ENCODE results near the gene RASSF3.

DNA sequence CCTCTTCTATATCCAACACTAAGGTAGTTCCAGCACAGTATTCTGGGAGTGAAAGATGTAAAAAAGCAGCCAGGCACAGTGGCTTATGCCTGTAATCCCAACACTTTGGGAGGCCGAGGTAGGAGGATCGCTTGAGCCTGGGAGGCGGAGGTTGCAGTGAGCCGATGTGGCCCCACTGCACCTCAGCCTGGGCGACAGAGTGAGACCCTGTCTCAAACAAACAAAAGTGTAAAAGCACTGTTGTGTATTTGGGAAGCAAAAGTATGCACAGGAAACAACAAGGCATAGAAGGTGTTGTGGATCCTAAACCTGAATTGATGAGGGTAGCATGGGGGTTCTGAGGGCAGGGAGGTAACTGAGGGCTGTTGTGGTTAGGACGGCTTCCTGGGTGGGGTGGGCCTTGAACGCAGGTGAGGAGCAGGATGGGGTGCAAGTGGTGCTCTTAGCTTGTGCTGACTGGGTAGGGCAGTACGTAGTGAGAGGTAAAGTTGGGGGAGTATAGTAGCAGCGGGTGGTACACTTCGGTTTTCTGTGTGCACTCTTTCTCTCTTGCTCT, 64.2 kb downstream of the RASSF3 start:
- TF ChIP-seq, protein P1, sequence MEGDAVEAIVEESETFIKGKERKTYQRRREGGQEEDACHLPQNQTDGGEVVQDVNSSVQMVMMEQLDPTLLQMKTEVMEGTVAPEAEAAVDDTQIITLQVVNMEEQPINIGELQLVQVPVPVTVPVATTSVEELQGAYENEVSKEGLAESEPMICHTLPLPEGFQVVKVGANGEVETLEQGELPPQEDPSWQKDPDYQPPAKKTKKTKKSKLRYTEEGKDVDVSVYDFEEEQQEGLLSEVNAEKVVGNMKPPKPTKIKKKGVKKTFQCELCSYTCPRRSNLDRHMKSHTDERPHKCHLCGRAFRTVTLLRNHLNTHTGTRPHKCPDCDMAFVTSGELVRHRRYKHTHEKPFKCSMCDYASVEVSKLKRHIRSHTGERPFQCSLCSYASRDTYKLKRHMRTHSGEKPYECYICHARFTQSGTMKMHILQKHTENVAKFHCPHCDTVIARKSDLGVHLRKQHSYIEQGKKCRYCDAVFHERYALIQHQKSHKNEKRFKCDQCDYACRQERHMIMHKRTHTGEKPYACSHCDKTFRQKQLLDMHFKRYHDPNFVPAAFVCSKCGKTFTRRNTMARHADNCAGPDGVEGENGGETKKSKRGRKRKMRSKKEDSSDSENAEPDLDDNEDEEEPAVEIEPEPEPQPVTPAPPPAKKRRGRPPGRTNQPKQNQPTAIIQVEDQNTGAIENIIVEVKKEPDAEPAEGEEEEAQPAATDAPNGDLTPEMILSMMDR (conservative IDR thresholded peaks at IDR 0.05; ENCODE audit: low read depth in 2 of 2): no peak
- no peak for TF ChIP-seq CREB1 (CRISPR knock-in tag; IDR thresholded peaks at IDR 0.05; ENCODE audit: low read depth)
